ENCODE data around the gene SLITRK4.

SLITRK4 gene, protein sequence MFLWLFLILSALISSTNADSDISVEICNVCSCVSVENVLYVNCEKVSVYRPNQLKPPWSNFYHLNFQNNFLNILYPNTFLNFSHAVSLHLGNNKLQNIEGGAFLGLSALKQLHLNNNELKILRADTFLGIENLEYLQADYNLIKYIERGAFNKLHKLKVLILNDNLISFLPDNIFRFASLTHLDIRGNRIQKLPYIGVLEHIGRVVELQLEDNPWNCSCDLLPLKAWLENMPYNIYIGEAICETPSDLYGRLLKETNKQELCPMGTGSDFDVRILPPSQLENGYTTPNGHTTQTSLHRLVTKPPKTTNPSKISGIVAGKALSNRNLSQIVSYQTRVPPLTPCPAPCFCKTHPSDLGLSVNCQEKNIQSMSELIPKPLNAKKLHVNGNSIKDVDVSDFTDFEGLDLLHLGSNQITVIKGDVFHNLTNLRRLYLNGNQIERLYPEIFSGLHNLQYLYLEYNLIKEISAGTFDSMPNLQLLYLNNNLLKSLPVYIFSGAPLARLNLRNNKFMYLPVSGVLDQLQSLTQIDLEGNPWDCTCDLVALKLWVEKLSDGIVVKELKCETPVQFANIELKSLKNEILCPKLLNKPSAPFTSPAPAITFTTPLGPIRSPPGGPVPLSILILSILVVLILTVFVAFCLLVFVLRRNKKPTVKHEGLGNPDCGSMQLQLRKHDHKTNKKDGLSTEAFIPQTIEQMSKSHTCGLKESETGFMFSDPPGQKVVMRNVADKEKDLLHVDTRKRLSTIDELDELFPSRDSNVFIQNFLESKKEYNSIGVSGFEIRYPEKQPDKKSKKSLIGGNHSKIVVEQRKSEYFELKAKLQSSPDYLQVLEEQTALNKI

DNA sequence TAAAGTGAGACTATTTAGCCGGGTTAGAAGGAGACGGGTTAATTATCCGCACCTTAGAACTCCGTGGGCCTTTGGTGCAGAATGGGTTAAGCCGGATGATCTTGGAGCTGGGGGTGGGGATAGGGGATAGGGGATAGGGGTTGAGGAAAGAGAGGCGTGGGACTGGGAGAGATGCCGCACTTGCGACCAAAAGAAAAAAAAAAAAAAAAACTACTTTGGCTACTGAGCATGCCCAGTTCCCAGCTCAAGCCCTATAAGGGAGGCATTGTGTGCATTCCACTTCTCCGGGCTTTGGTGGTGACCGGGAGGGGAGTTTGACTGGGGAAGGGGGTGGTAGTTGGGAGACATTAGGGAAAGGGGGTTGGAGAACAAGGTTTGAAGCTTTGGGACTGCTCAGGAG lies at the start of gene SLITRK4:
Gene SLITRK4 (minus strand): TSS at position 187 of the 400 bp plus-strand sequence. CDS start 4,993 bp downstream, outside the sequence.
- H3K4me3 ChIP-seq (ENCODE audit: low read depth, low read length) = no peak within 1 kb of the TSS
- DNase-seq (ENCODE audit: low read depth) = no peak
- TF ChIP-seq POLR2A (IDR thresholded peaks at IDR 0.05; ENCODE audit: extremely low read depth, insufficient read length) (no peak), MYC (IDR thresholded peaks at IDR 0.05; ENCODE audit: low read depth, low read length) (no peak)
- TF ChIP-seq, protein P1, sequence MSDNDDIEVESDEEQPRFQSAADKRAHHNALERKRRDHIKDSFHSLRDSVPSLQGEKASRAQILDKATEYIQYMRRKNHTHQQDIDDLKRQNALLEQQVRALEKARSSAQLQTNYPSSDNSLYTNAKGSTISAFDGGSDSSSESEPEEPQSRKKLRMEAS (IDR thresholded peaks at IDR 0.05; ENCODE audit: low read depth, low read length) = no peak
- TF ChIP-seq, protein P2, sequence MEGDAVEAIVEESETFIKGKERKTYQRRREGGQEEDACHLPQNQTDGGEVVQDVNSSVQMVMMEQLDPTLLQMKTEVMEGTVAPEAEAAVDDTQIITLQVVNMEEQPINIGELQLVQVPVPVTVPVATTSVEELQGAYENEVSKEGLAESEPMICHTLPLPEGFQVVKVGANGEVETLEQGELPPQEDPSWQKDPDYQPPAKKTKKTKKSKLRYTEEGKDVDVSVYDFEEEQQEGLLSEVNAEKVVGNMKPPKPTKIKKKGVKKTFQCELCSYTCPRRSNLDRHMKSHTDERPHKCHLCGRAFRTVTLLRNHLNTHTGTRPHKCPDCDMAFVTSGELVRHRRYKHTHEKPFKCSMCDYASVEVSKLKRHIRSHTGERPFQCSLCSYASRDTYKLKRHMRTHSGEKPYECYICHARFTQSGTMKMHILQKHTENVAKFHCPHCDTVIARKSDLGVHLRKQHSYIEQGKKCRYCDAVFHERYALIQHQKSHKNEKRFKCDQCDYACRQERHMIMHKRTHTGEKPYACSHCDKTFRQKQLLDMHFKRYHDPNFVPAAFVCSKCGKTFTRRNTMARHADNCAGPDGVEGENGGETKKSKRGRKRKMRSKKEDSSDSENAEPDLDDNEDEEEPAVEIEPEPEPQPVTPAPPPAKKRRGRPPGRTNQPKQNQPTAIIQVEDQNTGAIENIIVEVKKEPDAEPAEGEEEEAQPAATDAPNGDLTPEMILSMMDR (IDR thresholded peaks at IDR 0.05; ENCODE audit: low read depth, low read length) = no peak

DNA sequence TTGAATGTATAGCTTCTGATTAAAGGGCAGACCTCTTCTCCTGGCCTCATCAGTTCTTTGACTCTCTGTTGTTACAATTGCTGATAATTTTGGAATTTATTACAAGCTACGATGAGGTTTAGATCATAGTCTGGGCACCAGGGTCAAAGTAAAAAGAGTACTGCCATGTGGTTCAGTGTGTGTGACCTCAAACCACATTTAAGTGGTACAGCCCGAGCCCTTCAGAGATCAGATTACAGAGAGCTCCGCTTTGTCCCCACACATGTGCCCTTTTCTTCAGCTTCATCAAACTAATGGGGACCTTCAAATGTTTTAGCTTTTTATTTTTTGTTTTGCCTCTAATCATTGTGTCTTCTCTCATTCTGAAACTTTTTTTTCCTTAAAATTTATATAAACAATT lies 47.6 kb upstream of the SLITRK4 start:
- no peak for TF ChIP-seq MYC (IDR thresholded peaks at IDR 0.05; ENCODE audit: low read depth, low read length)
- TF ChIP-seq, protein P1 (IDR thresholded peaks at IDR 0.05; ENCODE audit: low read depth, low read length) = no peak
- TF ChIP-seq, protein P2 (IDR thresholded peaks at IDR 0.05; ENCODE audit: low read depth, low read length) = no peak
- TF ChIP-seq POLR2A (IDR thresholded peaks at IDR 0.05; ENCODE audit: extremely low read depth, insufficient read length) = no peak
- no peak overlapping the region for H3K4me3 ChIP-seq (ENCODE audit: low read depth, low read length)
- no peak for DNase-seq (ENCODE audit: low read depth)

DNA sequence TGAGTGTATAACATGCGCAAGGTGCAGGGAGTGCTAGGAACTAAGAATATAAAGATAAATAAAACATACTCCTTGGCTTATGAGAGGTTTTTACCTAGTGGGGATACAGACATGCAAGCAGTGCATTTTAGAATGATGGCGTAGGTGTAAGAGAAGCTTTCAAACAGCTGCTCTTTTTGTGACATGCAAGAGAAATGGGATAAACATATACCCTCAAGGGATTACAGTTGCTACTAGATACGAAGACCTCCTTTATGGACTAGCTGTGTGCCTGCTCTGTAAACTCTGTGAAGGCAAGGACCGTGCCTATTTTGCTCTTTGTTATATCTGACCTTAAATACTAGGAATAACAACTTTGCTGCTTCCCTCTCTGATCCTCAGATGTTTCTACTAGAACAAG lies 39.0 kb upstream of the SLITRK4 start:
- H3K4me3 ChIP-seq (ENCODE audit: low read depth, low read length) = no peak overlapping the region
- TF ChIP-seq, protein P1 (IDR thresholded peaks at IDR 0.05; ENCODE audit: low read depth, low read length) = no peak
- TF ChIP-seq MYC (IDR thresholded peaks at IDR 0.05; ENCODE audit: low read depth, low read length) = no peak
- TF ChIP-seq POLR2A (IDR thresholded peaks at IDR 0.05; ENCODE audit: extremely low read depth, insufficient read length) = no peak
- TF ChIP-seq, protein P2 (IDR thresholded peaks at IDR 0.05; ENCODE audit: low read depth, low read length) = no peak
- no peak for DNase-seq (ENCODE audit: low read depth)

DNA sequence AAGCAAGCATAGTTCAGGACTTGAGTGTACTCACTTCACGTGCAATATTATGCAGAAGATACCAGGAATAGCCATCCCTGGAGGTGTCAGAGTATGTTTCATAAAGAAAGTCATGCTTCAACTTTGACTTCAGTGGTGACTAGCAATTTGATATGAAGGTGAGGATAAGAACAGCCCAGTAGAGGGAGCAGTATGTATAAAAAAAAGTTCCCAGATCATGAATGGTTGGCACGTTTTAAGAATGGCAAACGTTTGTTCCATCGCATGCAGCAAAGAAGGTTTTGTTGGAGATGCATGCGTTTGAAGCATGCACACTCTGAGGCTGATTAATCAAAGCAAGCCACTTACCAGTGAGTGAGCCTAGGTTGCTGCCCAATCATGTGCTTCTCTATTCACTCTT lies 33.5 kb upstream of the SLITRK4 start:
- TF ChIP-seq, protein P2 (IDR thresholded peaks at IDR 0.05; ENCODE audit: low read depth, low read length) = no peak
- TF ChIP-seq MYC (IDR thresholded peaks at IDR 0.05; ENCODE audit: low read depth, low read length) (no peak), POLR2A (IDR thresholded peaks at IDR 0.05; ENCODE audit: extremely low read depth, insufficient read length) (no peak)
- TF ChIP-seq, protein P1 (IDR thresholded peaks at IDR 0.05; ENCODE audit: low read depth, low read length) = no peak
- DNase-seq (ENCODE audit: low read depth) = peak; percentile 15

DNA sequence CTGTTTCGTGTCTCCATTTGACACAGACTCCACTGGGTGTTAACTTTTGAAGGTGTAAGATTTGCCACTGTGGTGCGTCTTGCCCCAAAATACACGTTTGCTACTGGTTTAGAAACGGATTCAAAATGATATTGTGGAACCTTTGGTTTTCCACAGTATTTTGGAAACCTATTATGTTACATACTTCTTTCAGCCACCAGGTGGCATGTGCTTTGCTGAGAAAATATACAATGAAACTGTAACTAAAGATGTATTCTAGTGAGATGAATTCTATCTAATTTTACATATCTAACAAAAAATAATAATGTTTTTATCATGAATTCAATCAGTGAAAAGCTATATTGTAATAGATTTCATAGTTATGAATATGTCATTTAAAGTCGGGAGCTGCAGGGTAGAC lies 28.4 kb upstream of the SLITRK4 start:
- peak; percentile 12 for DNase-seq (ENCODE audit: low read depth)
- H3K4me3 ChIP-seq (ENCODE audit: low read depth, low read length) = no peak overlapping the region
- no peak for TF ChIP-seq POLR2A (IDR thresholded peaks at IDR 0.05; ENCODE audit: extremely low read depth, insufficient read length)
- TF ChIP-seq, protein P1 (IDR thresholded peaks at IDR 0.05; ENCODE audit: low read depth, low read length) = no peak
- no peak for TF ChIP-seq MYC (IDR thresholded peaks at IDR 0.05; ENCODE audit: low read depth, low read length)
- TF ChIP-seq, protein P2 (IDR thresholded peaks at IDR 0.05; ENCODE audit: low read depth, low read length) = peak; percentile 36

More for the DNA sequence above, 33.5 kb upstream of the SLITRK4 start:
- no peak overlapping the region for H3K4me3 ChIP-seq (ENCODE audit: low read depth, low read length)

Data from NB4 (cell line).